AG10803 (cell line): ENCODE results near the gene PSMB7.
A peak's percentile ranks its signal among the peaks of the same experiment; 100 is the strongest.

Source experiments
- DNase-seq: peaks from one replicate; pipeline ENCODE4 v3.0.0; 2010; ENCODE audit warnings: low read depth
- H3K4me3 ChIP-seq: 2 replicates; pipeline ENCODE4 v1.5.1; 2011; ENCODE audit warnings: mild to moderate bottlenecking, low read length, control low read depth
- CTCF ChIP-seq: conservative IDR thresholded peaks from 2 replicates; pipeline ENCODE4 v1.5.1; 2011; ENCODE audit warnings: mild to moderate bottlenecking, low read length, control low read depth, inconsistent platforms

Gene PSMB7

GRCh38 chr9:124450931-124451661, 35.9 kb upstream of the PSMB7 start:
- TF ChIP-seq CTCF, result no peak
- DNase-seq, result no peak
- H3K4me3 ChIP-seq, result no peak overlapping the region

- H3K4me3 ChIP-seq, result peak within 1 kb of the TSS; percentile 20
- peak; percentile 17 for DNase-seq
- no peak for TF ChIP-seq CTCF
Observed at GRCh38 chr9:124450241-124450924, 35.1 kb upstream of the PSMB7 start, which contains the start of gene ADGRD2. Gene ADGRD2 (plus strand): TSS chr9:124450451. CDS start chr9:124451667, 1,216 bp downstream.

GRCh38 chr9:124449381-124450151, 34.3 kb upstream of the PSMB7 start:
- H3K4me3 ChIP-seq, result no peak overlapping the region
- no peak for DNase-seq
- TF ChIP-seq CTCF, result no peak

GRCh38 chr9:124448019-124448418, 32.8 kb upstream of the PSMB7 start:
- DNase-seq, result no peak
- TF ChIP-seq CTCF, result no peak
- H3K4me3 ChIP-seq, result no peak overlapping the region

- no peak overlapping the region for H3K4me3 ChIP-seq
- no peak for TF ChIP-seq CTCF
- no peak for DNase-seq
Observed at GRCh38 chr9:124447297-124447661, 32.0 kb upstream of the PSMB7 start.

GRCh38 chr9:124444166-124444565, 28.9 kb upstream of the PSMB7 start:
- DNase-seq, result no peak
- no peak overlapping the region for H3K4me3 ChIP-seq
- TF ChIP-seq CTCF, result no peak
